HTERT RPE-1 (cell line): ENCODE measurements around the gene HES2.
"Not testable (repeated sequence)": the region's sequence is repeated elsewhere in the genome, so short reads cannot be mapped to it uniquely, and the experiment has no call there.

Experiments
- in situ Hi-C: fragments of 300-500 bp; cut with MboI; formaldehyde crosslinking; loops from 4 replicates; pipeline ENCODE4 v1.14.3; 2020; ENCODE audit warnings: low sequenced_read_pairs

Gene HES2

GRCh38 chr1:6419397-6419803 lies 319 bp downstream of the HES2 start:
- in situ Hi-C loops, result no loop called here

GRCh38 chr1:6418668-6419396 lies 887 bp downstream of the HES2 start:
- in situ Hi-C loops, result no loop called here

GRCh38 chr1:6417961-6418667 lies 1.6 kb downstream of the HES2 start:
- in situ Hi-C loops, result no loop called here

- in situ Hi-C loops, result no loop called here
These were observed 2.8 kb downstream of the HES2 start for GRCh38 chr1:6416906-6417305.

- in situ Hi-C loops, result no loop called here
These were observed 3.4 kb downstream of the HES2 start for GRCh38 chr1:6416295-6416656.

GRCh38 chr1:6414881-6415626 lies 4.7 kb downstream of the HES2 start:
- in situ Hi-C loops, result no loop called here

GRCh38 chr1:6414443-6414844 lies 5.3 kb downstream of the HES2 start:
- in situ Hi-C loops, result no loop called here

- in situ Hi-C loops, result no loop called here
These were observed 6.8 kb downstream of the HES2 start for GRCh38 chr1:6412896-6413295.

- in situ Hi-C loops, result no loop called here
These were observed 9.3 kb downstream of the HES2 start for GRCh38 chr1:6410248-6410893.

- in situ Hi-C loops, result no loop called here
These were observed 10.0 kb downstream of the HES2 start for GRCh38 chr1:6409733-6410132.

GRCh38 chr1:6409053-6409452 lies 10.7 kb downstream of the HES2 start:
- in situ Hi-C loops, result no loop called here

- in situ Hi-C loops, result no loop called here
These were observed 11.7 kb downstream of the HES2 start for GRCh38 chr1:6408023-6408422.

GRCh38 chr1:6401673-6402072 lies 18.0 kb downstream of the HES2 start:
- in situ Hi-C loops, result no loop called here

GRCh38 chr1:6399294-6399693 lies 20.4 kb downstream of the HES2 start:
- in situ Hi-C loops, result no loop called here

GRCh38 chr1:6397844-6398441 lies 21.8 kb downstream of the HES2 start:
- in situ Hi-C loops, result no loop called here

GRCh38 chr1:6396998-6397397 lies 22.7 kb downstream of the HES2 start:
- in situ Hi-C loops, result no loop called here

- in situ Hi-C loops, result not testable (repeated sequence)
These were observed 23.9 kb downstream of the HES2 start for GRCh38 chr1:6395781-6396244.

GRCh38 chr1:6395130-6395529 lies 24.6 kb downstream of the HES2 start:
- in situ Hi-C loops, result not testable (repeated sequence)

- in situ Hi-C loops, result no loop called here
These were observed 26.1 kb downstream of the HES2 start, which contains the start of gene ACOT7 for GRCh38 chr1:6393400-6394187. Gene ACOT7, minus strand, starts transcription at chr1:6393767. Its CDS starts 368 bp downstream, at chr1:6393399.

GRCh38 chr1:6392809-6393399 lies 26.8 kb downstream of the HES2 start:
- in situ Hi-C loops, result no loop called here
